HEK293T (cell line): ENCODE measurements around the gene PMVK.

Experiments
- ARNT ChIP-seq: fragments of 450-650 bp; IDR thresholded peaks from 2 replicates; pipeline ENCODE4 v1.6.1; 2017; ENCODE audit warnings: mild to moderate bottlenecking
- BHLHE40 ChIP-seq: fragments of 450-650 bp; IDR thresholded peaks from 2 replicates; pipeline ENCODE4 v1.6.1; 2016; ENCODE audit warnings: mild to moderate bottlenecking, moderate library complexity, borderline replicate concordance
- CTBP1 ChIP-seq: fragments of 450-650 bp; IDR thresholded peaks from 2 replicates; pipeline ENCODE4 v1.6.1; 2016; ENCODE audit warnings: borderline replicate concordance
- ELF4 ChIP-seq: fragments of 450-650 bp; IDR thresholded peaks from 2 replicates; pipeline ENCODE4 v1.6.1; 2017; ENCODE audit warnings: antibody characterized with exemption
- FOXA1 ChIP-seq: fragments of 450-650 bp; IDR thresholded peaks from 2 replicates; pipeline ENCODE4 v1.6.1; 2016; ENCODE audit warnings: mild to moderate bottlenecking
- FOXK2 ChIP-seq: fragments of 450-650 bp; IDR thresholded peaks from 2 replicates; pipeline ENCODE4 v1.6.1; 2016; ENCODE audit warnings: mild to moderate bottlenecking
- HDGF ChIP-seq: fragments of 450-650 bp; IDR thresholded peaks from 2 replicates; pipeline ENCODE4 v1.6.1; 2017; ENCODE audit warnings: antibody characterized with exemption, borderline replicate concordance
- SP1 ChIP-seq: fragments of 450-650 bp; IDR thresholded peaks from 2 replicates; pipeline ENCODE4 v1.6.1; 2017
- SUZ12 ChIP-seq: fragments of 450-650 bp; IDR thresholded peaks from 2 replicates; pipeline ENCODE4 v1.6.1; 2016; ENCODE audit warnings: mild to moderate bottlenecking
- TARDBP ChIP-seq: fragments of 450-650 bp; IDR thresholded peaks from 2 replicates; pipeline ENCODE4 v1.6.1; 2016
- ZNF384 ChIP-seq: fragments of 450-650 bp; IDR thresholded peaks from 2 replicates; pipeline ENCODE4 v1.6.1; 2016

GRCh38 chr1:154901591-154901990 is 34.9 kb downstream of the PMVK start:
- TF ChIP-seq ARNT, result no peak
- no peak for TF ChIP-seq FOXA1
- no peak for TF ChIP-seq SUZ12
- no peak for TF ChIP-seq SP1
- no peak for TF ChIP-seq HDGF
- TF ChIP-seq ZNF384, result no peak
- TF ChIP-seq BHLHE40, result no peak
- TF ChIP-seq TARDBP, result no peak
- no peak for TF ChIP-seq FOXK2
- no peak for TF ChIP-seq ELF4
- no peak for TF ChIP-seq CTBP1
